ENCODE results near the gene TAS2R13.

Gene TAS2R13

GRCh38 chr12:10909462-10909861 is at the start of gene TAS2R13:
TAS2R13 (minus strand) TSS chr12:10909562; CDS start chr12:10909298, 264 bp downstream.
- DNase-seq = no peak

- DNase-seq = no peak
Observed at GRCh38 chr12:10957741-10958140, 48.4 kb upstream of the TAS2R13 start.

- DNase-seq = no peak
Observed at GRCh38 chr12:10956085-10956484, 46.7 kb upstream of the TAS2R13 start.

- no peak for DNase-seq
Observed at GRCh38 chr12:10952645-10953044, 43.3 kb upstream of the TAS2R13 start.

GRCh38 chr12:10943167-10943566 is 33.8 kb upstream of the TAS2R13 start:
- no peak for DNase-seq

GRCh38 chr12:10941916-10942607 is 32.7 kb upstream of the TAS2R13 start:
- no peak for DNase-seq

GRCh38 chr12:10941369-10941768 is 32.0 kb upstream of the TAS2R13 start:
- no peak for DNase-seq

GRCh38 chr12:10940389-10940788 is 31.0 kb upstream of the TAS2R13 start:
- DNase-seq = no peak

GRCh38 chr12:10939163-10939562 is 29.8 kb upstream of the TAS2R13 start, which contains the start of gene TAS2R14:
TAS2R14 (minus strand) TSS chr12:10939263; CDS start chr12:10939207, 56 bp downstream.
- no peak for DNase-seq

GRCh38 chr12:10936506-10936905 is 27.1 kb upstream of the TAS2R13 start:
- no peak for DNase-seq

- DNase-seq = no peak
Observed at GRCh38 chr12:10928746-10929286, 19.5 kb upstream of the TAS2R13 start, which contains the start of gene PRH2. PRH2 (plus strand) TSS chr12:10929236; CDS start chr12:10929274, 38 bp downstream.

- no peak for DNase-seq
Observed at GRCh38 chr12:10926269-10926668, 16.9 kb upstream of the TAS2R13 start.

- DNase-seq = no peak
Observed at GRCh38 chr12:10919809-10920208, 10.4 kb upstream of the TAS2R13 start.

GRCh38 chr12:10910380-10910779 is 1.0 kb upstream of the TAS2R13 start:
- DNase-seq = no peak

GRCh38 chr12:10904686-10905085 is 4.7 kb downstream of the TAS2R13 start:
- DNase-seq = no peak

GRCh38 chr12:10901427-10901826 is 7.9 kb downstream of the TAS2R13 start:
- DNase-seq = no peak

- DNase-seq = no peak
Observed at GRCh38 chr12:10900972-10901371, 8.4 kb downstream of the TAS2R13 start.

- no peak for DNase-seq
Observed at GRCh38 chr12:10900530-10900929, 8.8 kb downstream of the TAS2R13 start.

GRCh38 chr12:10896854-10897253 is 12.5 kb downstream of the TAS2R13 start:
- DNase-seq = no peak

GRCh38 chr12:10891937-10892336 is 17.4 kb downstream of the TAS2R13 start:
- no peak for DNase-seq

GRCh38 chr12:10889226-10889625 is 20.1 kb downstream of the TAS2R13 start:
- no peak for DNase-seq

GRCh38 chr12:10884086-10884725 is 25.2 kb downstream of the TAS2R13 start, which contains the start of gene PRH1:
PRH1 (minus strand) TSS chr12:10884255; CDS start chr12:10884217, 38 bp downstream.
- no peak for DNase-seq

GRCh38 chr12:10873378-10873777 is 36.0 kb downstream of the TAS2R13 start:
- no peak for DNase-seq

- DNase-seq = no peak
Observed at GRCh38 chr12:10867381-10867780, 42.0 kb downstream of the TAS2R13 start.

All from CD4-positive, alpha-beta T cell treated with Interferon gamma for 1 hour (primary cell).